Stimulated activated CD4-positive, alpha-beta T cell treated with anti-CD3 and anti-CD28 coated beads, Interleukin-12 subunit alpha, Interleukin-12 subunit beta, amount 100 ng/mL, for 48 hours (primary cell): ENCODE data around the gene SOCS7.
A peak's percentile ranks its signal among the peaks of the same experiment; 100 is the strongest.
"Not testable (repeated sequence)": the region's sequence is repeated elsewhere in the genome, so short reads cannot be mapped to it uniquely, and the experiment has no call there.

ENCODE experiments used
- DNase-seq, 3 donors: peaks; one replicate each; pipeline ENCODE4 v3.0.0-alpha.2; 2020; ENCODE audit warnings: low read depth in 2 of 3, low spot score in 1 of 3

SOCS7 gene

DNA sequence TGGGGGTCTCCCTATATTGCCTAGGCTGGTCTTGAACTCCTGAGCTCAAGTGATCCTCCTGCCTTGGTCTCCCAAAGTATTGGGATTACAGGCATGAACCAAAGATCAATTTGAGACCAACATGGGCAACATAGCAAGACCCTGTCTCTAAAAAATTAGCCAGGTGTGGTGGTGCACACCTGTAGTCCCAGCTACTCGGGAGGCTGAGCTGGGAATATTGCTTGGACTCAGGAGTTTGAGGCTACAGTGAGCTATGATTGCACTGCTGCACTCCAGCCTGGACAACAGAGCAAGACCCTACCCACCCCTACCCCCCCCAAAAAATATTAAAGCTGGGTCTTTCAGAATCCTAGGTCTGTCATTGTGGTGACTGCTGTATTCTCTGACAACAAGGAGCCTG lies 85.7 kb downstream of the SOCS7 start:
- not testable (repeated sequence) for DNase-seq

DNA sequence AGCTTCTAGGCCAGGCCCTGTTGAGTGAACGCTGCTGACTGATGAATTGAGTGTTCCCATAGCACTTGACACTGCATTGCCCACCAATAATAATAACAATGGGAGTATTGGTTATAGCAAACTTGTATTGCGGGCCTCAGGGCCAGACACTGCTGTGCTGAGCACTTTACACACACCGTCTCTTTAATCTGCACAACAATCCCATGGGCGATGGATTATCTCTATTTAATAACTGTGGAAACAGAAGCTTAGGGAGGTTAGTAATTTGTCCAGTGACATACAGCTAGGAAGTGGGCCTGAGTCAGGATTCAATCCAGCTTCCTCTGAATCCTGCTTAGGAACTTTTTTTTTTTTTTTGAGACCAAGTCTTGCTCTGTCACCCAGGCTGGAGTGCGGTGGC lies 87.8 kb downstream of the SOCS7 start:
- DNase-seq: no peak

DNA sequence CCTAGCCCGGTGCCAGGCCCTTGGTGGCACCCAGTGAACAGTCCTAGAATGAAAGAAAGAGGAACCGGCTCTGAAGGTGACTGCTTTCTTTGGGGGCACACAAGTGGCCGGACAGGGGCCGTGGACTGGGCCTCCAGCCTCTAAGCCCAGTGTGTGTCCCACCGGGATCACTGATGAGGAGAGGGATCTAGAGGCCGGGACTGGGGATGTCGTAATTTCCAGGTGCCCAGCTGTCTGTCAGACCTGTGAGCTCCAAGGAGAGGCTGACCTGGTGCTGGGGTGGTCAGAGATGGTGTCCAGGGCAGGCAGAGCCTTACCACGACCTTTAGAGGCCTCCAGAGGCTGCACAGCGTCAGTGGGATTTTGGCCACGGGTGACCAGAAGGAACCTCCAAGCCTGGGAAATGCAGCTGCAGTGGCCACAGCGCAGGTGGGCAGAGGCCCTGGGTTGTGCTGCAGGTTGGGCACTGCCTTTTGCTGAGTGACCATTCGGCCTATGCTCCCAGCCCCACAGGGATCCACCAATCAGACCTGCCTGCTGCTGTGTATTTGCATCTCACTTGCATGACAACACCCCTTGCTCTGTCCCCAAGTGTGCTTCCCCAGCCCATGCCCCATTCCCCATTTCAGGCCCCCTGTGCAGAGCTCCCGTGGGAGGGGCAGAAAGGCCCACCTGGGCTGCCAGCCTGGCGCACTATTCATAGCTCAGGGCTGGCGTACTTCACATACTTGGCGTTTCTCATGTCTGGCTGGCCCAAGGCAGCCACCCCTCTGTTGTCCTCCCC lies 89.2 kb downstream of the SOCS7 start:
- DNase-seq: no peak

DNA sequence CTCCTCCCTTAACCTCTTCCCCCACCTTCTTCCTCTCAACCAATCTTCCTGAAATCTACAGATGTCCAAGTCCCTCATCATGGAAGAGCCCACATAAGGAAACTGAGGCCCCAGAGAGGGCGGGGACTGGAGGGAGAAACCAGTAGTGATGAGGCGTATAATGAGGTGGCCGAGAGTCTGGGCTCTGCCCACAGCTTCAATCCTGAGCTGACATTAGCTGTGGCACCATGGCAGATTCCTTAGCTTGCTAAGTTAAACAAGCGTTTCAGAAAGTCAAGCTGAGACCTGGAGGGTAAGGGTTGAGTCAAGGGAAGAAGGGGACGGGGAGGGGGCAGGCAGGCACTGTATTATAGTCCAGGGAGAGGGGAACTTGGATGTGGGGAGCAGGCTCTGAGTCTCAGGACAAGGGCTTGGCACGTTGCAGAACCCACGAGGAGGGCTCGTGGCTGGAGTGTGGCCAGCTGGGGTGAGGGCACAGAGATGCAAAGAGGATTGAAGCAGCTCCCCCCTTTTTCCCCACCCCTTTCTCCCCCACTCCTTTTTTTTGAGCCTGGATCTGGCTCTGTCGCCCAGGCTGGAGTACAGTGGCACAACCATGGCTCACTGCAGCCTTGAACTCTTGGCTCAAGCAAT lies 89.9 kb downstream of the SOCS7 start:
- no peak for DNase-seq

DNA sequence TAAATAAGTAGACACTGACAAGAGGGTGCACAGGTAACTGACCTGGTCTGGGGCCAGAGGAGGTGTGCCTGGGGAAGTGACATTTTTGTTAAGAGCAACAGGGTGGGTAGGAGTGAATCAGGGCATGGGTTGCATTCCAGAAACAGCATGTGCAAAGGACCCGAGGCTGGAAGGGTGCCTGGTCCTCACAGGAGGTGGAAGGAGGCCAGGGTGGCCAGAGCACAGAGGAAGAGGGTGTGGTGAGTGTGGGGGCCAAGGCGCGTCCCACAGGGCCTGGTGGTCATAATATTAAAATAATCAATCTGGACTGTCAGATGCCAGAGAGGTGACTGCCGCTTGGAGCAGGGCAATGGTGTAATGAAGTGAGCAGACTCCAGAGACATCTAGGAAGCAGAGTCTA lies 90.9 kb downstream of the SOCS7 start:
- no peak for DNase-seq

GRCh38 chr17:38443356-38444031 lies 91.8 kb downstream of the SOCS7 start:
- no peak for DNase-seq

DNA sequence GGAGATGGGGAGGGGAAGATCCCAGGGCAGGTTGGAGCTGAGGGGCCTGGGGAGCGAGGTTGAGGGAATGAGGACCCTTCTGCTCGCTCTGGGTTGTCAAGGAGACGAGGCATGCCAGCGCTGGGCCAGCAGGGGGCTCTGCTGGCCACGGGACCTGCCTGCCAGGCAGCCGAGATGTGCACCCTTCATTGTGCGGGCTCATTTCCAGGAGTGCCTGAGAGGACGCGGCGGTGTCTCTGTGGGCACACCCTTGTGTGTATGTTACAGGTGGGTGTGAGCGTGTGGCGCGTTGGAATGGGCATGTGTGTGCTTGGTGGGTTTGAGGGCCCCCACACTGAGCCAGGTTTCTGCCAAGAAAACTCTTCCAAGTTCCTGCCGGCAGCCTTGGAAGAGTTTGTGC lies 92.5 kb downstream of the SOCS7 start:
- peak; percentile 30 to 39 (median 30) for DNase-seq

DNA sequence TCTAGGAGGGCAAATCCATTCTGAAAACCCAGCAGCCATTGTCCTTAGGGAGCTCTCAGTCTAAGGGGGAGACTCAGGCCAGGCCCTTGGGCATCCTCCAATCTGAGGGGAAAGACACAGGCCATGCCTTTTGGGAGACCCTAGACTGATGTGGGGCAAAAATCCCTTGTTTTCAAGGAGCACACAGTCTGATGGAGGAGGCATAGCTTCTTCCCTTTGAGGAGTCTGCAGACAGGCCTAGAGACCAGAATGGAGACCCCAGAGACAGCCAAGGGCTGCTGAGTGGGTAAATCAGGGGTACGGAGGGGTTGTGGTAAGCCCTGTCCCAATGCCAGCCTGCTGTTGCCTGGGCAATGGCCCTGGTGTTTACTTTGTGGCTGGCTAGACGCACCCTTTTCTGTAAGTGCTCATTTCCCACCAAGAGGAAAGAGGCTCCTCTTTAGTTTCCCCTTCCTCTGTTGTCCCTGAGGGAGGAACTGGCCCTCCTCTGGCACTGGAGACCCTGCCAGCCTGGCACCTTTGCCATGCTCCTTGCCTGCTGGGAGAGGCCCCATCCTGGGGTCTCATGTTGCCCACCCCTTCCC lies 96.0 kb downstream of the SOCS7 start:
- no peak for DNase-seq

- no peak for DNase-seq
These were observed 96.6 kb downstream of the SOCS7 start for GRCh38 chr17:38448208-38448771.

DNA sequence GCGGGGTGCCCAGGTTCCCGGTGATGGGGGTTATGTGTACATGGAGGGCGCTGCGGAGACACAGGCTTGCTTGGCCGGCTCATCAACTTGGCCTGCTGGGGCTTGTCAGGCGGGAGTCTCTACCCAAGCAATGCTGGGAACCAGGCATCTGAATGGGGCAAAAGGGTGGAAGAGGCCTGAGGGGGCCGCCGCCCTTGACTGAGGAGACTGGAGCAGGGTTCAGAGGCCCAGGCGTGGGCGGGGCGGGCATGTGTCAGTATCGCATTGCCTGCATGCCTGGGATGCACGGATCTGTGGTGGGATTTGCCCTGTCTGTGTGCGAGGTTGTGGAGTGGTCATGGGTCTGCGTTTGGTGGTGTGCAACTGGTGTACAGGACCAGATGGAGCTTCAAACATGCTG lies 97.7 kb downstream of the SOCS7 start:
- no peak for DNase-seq

- DNase-seq: no peak
These were observed 98.9 kb downstream of the SOCS7 start for GRCh38 chr17:38450557-38451029.

DNA sequence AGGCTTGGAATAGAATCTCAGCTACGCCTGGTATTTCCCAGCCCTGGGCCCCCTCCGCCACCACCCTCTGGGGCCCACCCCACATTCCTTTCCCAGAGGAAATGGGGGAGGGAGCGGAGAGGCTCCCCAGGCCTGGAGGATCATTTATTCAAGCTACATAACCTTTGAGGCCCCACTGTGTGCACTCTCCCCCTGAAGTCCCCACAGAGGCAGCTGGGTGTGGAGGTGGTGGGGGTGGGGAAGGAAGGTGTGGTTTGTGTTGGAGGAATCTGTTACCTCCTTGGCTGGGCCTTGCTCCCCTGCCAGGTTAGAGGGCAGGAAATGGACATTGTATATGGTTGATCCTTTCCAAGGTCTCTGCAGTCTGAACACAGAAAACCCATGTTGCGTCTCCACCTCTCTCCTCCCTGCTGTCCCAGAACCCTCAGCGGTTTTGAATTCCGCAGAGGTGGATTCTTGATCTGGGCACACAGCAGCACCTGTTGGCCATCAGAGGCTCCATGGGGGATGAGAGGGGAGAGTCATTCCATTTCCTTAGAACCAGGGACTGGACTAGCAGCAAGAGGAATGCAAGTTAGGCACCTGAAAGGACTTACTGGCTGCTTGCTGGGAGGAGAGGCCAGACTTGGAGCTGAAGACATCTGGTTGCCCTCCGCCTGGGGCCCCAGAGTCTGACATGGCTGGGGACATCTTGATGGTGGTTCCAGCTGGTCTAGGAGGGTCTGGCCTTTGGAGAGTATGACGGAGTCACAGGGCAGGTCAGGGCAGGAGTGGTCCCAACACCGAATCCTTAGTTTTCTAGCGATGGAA lies 99.6 kb downstream of the SOCS7 start:
- no peak for DNase-seq

DNA sequence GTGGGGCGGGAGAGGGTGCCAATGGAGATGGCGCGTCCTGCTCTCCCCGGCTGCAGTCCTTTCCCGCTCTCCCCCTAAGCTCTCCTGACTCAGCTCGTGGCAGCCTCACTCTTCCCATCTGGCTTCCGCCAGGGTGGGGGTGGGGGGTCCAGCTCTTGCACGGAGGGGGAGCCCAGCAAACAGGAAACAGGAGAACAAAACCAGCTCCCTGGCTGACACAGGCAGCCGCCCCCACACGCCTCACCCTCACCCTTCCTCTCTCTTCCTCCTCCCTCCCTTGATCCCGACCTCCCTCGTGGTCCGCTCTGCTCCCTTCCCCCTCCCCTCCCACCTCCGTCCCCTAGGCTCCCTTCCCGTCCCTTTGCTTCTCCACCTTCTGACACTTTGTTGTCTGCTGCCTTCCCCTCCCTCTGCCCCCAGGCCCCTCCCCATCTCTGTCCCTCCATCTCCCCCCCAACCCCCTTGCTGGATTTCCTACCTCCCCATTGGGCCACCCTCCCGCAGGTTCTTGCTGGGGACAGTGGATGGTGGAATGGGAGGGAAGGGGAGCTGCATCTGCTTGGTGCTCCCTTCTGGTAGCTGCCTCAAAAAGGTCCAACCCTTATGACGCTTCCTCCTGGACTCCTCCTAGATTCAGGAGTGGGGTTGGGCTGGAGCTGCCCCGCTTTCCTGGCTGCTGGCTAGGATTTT lies 100.3 kb downstream of the SOCS7 start:
- DNase-seq: no peak

GRCh38 chr17:38452719-38453118 lies 101.1 kb downstream of the SOCS7 start:
- no peak for DNase-seq

- DNase-seq: peak in 1 of 3 donors; percentile 5
These were observed 102.3 kb downstream of the SOCS7 start for GRCh38 chr17:38453951-38454421.

GRCh38 chr17:38454532-38454931 lies 102.9 kb downstream of the SOCS7 start:
- no peak for DNase-seq
